CD4-positive, alpha-beta T cell treated with Interleukin-1 beta for 1 hour (primary cell): Measurements from ENCODE around the gene GHRHR.

Experiments used
- DNase-seq, 2 donors: peaks; one replicate each; pipeline ENCODE4 v3.0.0-alpha.2; 2020 to 2022

Gene GHRHR

GRCh38 chr7:30987178-30987577 lies 23.4 kb downstream of the GHRHR start:
- DNase-seq, result no peak

DNA sequence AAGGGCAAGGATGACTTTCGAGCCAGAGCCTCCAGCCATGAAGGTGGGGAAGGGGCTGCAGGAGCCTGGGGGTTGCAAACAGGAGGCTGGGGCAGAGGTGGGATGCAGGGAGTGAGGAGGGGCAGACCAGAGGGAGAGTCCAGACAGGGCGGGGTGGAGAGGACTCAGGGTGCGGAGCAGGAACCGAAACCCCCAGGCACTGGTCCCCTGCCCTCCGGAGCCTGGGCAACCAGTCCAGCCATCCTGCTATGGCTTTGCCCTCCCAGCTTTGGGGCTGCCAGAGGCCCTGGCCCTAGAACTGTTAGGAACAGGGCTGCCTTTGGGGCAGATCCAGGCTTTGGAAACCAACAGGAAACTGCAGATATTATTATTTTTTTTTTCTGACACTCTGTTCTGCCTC lies 24.2 kb downstream of the GHRHR start:
- no peak for DNase-seq

GRCh38 chr7:30988351-30989005 lies 24.7 kb downstream of the GHRHR start:
- no peak for DNase-seq

- no peak for DNase-seq
Observed at GRCh38 chr7:30989008-30989823, 25.5 kb downstream of the GHRHR start.

DNA sequence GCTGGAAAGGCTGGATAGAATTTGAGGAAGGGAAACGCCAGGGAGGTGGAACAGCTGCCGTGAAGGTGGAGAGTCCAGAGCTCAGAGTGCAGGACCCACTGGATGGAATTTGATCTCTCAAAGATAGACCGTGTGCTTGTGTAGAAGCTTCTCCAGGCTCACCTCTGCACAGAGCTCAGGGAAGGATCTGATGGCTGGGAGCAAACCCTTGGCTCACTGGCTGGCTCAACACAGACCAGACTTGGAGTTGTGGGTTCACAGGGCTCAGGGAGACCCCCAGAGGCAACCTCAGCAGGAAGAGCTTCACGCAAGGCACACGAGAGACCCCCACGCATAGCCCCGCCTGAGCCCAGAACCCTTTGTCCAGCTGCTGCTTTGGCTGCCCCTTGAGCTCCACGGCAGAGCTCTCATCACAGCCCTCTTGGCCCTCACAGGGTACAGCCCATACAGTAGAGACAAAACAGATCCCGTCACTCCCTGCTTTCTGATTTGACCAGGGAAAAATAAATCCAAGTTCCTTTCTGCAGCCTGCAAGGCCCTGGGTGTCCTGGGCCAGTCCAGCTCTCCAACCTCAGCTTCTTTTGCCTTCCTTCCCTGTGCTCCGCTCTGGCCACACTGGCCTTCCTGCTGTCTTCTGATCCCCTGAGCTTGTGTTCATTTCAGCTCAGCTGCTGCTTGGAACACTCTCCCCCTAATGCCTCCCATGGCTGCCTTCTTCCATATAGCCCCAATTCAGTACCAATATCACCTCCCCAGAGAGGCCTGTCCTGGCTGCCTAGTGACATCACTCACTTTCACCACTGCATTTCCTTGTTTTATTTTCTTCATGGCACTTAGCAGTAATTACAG lies 26.3 kb downstream of the GHRHR start:
- DNase-seq, result no peak

DNA sequence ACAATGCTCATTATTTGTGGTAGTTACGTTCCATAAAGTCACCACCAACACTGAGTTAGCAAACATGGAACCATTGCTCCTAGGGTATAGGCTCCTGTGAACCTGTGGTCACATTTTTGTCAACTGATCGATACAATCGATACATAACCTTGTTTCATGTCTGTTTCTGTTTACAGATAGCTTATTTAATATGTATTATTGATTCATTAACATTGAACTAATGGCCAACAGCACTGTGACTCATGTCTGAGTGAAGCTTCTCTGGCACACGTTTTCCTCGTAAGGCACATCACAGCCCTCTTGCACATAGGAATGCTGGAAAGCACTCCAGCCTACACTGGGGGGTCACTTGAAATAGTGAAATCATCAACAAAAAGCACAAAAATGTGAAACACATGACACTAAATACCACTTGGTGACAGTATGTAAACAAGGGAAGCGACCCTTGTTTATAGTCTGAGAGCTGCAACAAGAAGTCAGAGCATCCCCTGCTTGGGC lies 27.0 kb downstream of the GHRHR start:
- DNase-seq, result no peak

DNA sequence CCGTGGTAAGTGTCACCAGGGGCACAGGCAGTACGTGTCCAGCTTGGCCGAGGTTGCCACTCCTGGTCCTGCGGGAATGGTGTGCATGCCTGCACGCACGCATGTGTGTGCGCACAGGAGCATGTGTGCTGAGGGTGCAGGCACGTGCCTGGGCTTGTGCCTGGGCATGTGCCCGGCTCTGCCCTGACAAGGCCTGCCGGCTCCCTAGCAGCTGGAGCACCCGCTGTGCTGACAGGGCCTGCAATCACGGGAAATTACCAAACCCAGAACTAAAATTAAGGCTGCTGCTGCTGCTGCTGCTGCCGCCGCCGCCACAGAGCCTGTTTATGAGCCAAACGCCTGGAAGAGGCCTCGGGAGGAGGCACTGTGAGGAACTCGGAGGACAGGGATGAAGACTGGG lies 28.7 kb downstream of the GHRHR start:
- no peak for DNase-seq

DNA sequence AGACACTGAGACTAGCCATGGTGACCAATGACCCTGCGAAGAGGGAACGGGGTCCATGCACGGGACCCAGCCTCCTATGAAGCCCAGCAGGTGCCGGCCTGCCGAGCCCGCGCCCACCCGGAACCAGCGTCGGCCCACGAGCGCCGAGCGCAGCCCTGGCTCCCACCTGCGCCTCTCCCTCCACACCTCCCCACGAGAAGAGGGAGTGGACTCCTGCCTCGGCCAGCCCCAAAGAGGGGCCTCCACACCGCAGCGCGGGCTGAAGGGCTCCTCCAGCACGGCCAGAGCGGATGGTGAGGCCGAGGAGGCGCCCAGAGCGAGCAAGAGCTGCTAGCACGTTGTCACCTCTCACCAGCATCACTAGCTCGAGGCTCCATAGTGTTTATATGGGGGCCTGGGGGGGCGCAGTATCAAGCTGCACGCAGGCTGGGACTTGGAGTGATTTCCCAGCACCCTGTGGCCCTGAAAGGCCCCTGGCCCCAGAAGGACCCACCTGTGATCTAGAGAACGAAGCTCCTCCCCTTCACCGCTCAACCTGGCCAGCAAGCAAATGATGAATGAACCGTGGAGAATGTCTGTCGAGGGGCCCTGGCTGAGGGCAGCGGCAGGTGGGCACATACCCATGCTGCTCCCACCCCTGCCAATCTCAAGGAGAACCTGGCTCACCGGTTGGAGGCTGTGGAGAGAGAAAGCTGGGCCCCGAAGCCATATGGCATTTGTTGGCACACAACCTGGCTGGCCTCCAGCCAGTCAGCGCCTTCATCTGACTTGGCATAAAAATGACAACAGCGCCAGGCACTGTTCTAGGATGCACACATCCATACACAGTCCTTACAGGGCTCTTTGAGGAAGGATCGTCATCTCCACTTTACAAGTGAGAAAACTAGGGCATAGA lies 30.7 kb downstream of the GHRHR start:
- no peak for DNase-seq

GRCh38 chr7:30995536-30995935 lies 31.8 kb downstream of the GHRHR start:
- DNase-seq, result no peak

DNA sequence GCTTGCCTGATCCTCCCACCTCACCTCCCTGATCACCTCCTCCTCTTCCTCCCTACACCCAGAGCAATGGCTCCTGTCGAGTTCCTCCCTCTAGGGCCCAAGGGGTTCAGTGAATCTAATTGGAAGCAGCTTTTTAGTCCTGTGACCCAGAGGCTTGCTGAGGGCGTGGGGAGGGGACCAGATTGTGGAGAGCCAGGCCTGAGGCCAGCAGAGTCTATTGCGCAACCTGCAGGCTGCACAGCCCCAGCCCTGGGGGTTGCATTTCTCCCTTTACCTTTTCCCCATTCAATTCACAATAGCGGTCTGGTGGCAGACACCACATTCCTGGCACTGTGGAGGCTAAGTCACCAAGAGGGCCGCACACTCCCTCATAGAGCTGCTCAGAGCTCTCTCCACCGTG lies 32.5 kb downstream of the GHRHR start:
- DNase-seq, result no peak

- DNase-seq, result no peak
Observed at GRCh38 chr7:30996883-30997282, 33.1 kb downstream of the GHRHR start.

- no peak for DNase-seq
Observed at GRCh38 chr7:30997316-30997715, 33.6 kb downstream of the GHRHR start.

DNA sequence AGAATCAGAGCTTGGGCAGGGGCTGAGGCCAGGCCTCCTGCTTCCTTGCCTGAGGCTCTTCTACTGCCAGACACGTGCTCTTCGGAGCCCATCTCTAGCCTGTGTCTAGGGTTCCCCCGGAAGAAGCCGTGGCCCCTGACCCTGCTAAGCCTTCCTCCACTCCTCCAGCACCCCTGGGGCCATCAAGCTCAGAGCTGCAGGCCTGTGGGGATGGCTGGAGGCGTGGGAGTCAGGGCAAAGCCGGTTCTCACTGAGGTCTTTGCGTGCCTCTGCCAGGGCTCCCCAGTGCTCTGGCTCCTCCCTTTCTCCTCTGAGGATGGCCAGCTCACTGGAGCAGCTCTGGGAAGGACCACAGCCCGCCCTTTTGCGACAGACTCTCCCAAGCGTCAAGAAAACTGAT lies 34.4 kb downstream of the GHRHR start:
- DNase-seq, result no peak

GRCh38 chr7:31000161-31000693 lies 36.5 kb downstream of the GHRHR start:
- DNase-seq, result no peak

DNA sequence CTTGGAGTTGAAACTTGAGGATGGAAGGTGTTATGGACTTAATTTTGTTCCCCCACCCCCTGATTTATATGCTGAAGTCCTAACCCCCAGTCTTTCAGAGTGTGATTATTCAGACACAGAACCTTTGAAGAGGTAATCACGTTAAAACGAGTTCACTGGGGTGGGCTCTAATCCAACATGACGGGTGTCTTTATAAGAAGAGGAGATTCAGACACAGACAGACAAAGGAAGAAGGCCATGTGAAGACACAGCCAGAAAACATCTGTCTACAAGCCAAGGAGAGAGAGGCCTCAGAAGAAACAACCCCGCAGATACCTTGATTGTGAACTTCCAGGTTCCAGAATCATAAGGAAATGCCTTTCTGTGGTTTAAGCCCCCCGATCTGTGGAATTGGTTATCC lies 37.0 kb downstream of the GHRHR start:
- no peak for DNase-seq

DNA sequence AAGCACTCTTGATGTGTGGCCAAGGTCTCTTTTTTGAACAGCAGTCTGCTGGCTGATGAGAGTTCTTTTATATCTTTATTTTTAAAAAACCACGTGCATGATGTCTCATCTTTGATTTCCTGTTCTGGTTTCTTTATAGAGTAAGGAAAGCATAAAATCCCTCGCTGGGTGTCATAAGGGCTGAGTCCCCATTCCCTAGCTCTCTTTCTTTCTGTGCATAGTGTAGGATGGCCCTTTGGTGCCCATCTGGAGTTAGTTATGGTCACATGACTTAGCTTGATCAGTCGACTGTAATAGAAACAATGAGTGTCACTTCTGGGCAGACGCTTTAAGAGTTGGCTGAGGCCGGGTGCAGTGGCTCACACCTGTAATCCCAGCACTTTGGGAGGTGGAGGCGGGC lies 38.5 kb downstream of the GHRHR start:
- DNase-seq, result no peak

DNA sequence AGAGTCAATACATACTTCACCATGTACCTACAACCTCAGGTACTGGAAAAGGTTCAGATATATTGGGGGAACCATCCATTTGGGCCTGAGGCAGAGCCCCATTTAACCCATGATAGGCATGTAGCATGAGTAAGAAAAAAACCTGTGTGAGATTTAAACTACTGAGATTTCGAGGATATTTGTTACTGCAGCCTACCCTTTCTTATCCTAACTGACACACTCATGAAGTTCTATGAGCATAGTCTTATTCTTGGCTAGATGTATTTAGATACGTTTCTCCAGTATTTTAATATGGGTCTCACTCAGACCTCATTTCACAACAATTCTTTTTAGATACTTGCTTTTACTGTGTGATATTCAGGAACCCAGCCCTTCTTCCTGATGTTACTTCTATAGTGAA lies 39.3 kb downstream of the GHRHR start:
- no peak for DNase-seq

DNA sequence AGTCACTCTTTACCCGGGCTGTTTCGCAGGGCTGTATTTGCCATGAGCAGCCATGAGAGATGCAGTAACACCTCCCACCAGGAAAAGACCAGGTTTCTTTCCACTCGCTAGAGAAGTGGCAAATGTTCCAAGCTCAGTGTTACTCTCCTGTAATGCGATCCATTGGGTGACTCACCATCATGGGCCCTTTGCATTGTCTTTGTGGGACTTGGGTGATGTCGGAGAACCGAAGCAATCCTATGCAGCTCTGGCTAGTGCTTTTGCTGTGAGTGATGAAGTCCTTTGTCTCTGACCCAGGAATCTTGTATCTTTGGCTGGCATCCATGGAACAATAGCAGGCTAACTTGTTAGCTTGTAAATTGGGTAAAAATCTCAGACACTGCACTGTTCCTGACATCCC lies 40.0 kb downstream of the GHRHR start:
- DNase-seq, result no peak

GRCh38 chr7:31004393-31004792 lies 40.6 kb downstream of the GHRHR start:
- no peak for DNase-seq

DNA sequence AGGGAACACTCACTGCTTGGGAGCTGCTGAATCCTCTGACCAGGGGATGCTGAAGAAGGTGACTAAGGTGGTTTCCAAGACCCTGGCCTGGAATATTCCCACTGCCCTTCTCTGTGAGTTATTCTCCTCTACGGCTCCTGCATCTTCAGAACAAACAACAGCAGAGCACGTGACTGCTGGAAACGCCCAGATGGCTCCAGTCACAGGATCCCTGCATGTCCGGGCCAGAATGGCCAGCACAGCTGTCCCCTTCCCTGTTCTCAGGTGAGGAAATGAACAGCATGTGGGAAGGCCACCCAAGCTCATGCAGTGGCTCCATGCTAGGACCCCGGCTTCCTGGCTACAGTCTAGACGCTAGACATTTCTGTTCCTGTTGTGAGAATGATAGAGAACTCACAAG lies 43.1 kb downstream of the GHRHR start:
- DNase-seq, result no peak

DNA sequence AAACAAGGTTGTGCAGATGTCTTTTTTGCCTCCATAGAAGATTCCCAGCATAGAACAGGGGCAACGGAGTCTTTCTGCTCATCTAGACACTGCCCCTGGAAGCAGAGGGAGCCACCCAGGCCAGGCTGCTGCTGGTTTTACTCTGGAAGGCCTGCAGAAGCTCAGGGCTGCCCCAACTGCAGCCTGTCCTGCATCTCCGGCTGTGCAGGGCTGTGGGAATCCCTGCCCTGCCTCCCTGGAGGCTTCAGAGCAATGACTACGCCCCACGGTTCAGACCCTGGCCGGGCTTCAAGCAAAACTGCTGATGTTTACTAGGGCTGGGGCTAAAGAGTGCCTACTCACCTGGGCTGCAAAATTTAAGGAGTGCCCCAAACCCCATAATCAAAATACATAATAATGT lies 43.9 kb downstream of the GHRHR start:
- DNase-seq, result no peak

DNA sequence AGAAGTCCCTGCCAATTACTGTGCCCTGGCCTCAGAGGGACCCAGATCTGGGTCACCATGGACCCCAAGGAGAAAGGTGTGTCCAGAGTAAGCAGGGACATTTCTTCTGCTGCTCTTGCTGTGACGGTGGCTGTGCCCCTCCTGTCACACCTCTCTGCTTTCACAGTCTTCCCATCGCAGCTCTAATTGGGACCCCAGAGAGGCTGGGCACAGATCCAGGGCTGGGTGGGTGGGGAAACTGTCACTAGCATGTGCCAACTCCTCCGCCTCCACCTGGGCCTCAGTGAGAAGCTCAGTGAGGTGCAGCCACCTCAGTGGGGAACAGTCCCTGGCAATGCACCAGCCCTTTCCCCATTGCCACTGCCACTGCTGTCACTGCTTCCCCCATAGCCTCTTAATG lies 51.1 kb downstream of the GHRHR start:
- DNase-seq, result no peak
